H1 (cell line): ENCODE data around the gene MAPK1. TPM values are rescaled to one million over a fixed set of nuclear protein-coding genes. Genes with fewer than 3 reads are reported as not detected.

Experiments
- CTCF ChIA-PET: fragments of 300-600 bp; sonication (Branson Sonifier 250); formaldehyde crosslinking; loops from one replicate; lab custom pipeline; 2021; ENCODE audit not compliant: partially characterized antibody; lab: Charles Lee
- POLR2A ChIA-PET: fragments of 300-600 bp; sonication (Branson Sonifier 250); formaldehyde crosslinking; loops from one replicate; lab custom pipeline; 2021; ENCODE audit warnings: inconsistent platforms; ENCODE audit not compliant: partially characterized antibody; lab: Charles Lee
- DNase-seq, 2 experiments: peaks; one replicate each; pipeline versions ENCODE4 v3.0.0 to v3.0.0-alpha.2; 2010 to 2022; ENCODE audit warnings: low spot score in 2 of 2, low read depth in 1 of 2, mixed read lengths in 1 of 2
- FAIRE-seq: peaks from 2 replicates; lab custom pipeline; 2011; peaks lifted over from hg19 to GRCh38; lab: Jason Lieb, UNC
- H2AFZ ChIP-seq: 2 replicates; pipeline ENCODE4 v1.8.1; 2012; ENCODE audit warnings: low read length, inconsistent platforms
- H2AK5ac ChIP-seq: 2 replicates; pipeline ENCODE4 v1.6.1; 2013; ENCODE audit warnings: low read depth, low read length
- H2BK120ac ChIP-seq: replicated peaks from 2 replicates; pipeline ENCODE3; 2013; ENCODE audit warnings: low read depth, low read length, inconsistent platforms
- H2BK12ac ChIP-seq: 2 replicates; pipeline ENCODE4 v1.6.1; 2013; ENCODE audit warnings: low read depth, low read length
- H2BK15ac ChIP-seq: 2 replicates; pipeline ENCODE4 v1.6.1; 2013; ENCODE audit warnings: low read length
- H2BK20ac ChIP-seq: 2 replicates; pipeline ENCODE4 v1.6.1; 2013; ENCODE audit warnings: low read length
- H2BK5ac ChIP-seq: 2 replicates; pipeline ENCODE4 v1.6.1; 2013; ENCODE audit warnings: low read depth, low read length
- H3K14ac ChIP-seq: 2 replicates; pipeline ENCODE4 v1.6.1; 2013; ENCODE audit warnings: inconsistent platforms; ENCODE audit not compliant: insufficient read length
- H3K18ac ChIP-seq: 2 replicates; pipeline ENCODE4 v1.6.1; 2013; ENCODE audit warnings: low read length; ENCODE audit errors: extremely low read depth
- H3K23ac ChIP-seq: 2 replicates; pipeline ENCODE4 v1.6.1; 2013; ENCODE audit warnings: inconsistent platforms; ENCODE audit not compliant: insufficient read length
- H3K23me2 ChIP-seq: 2 replicates; pipeline ENCODE4 v1.6.1; 2013; ENCODE audit warnings: low read depth, low read length
- H3K27ac ChIP-seq: 2 replicates; pipeline ENCODE4 v1.6.1; 2011; ENCODE audit warnings: low read depth, low read length, inconsistent platforms
- H3K27me3 ChIP-seq, 4 experiments: replicated peaks in 1 of 4; 1 replicate in 1 of 4; 2 replicates in 3 of 4; pipeline versions ENCODE4 v1.6.1 to v1.8.1; 2011 to 2013; ENCODE audit warnings: low read length in 3 of 4, mild to moderate bottlenecking in 3 of 4, inconsistent platforms in 2 of 4, mixed read lengths in 2 of 4, moderate library complexity in 1 of 4; ENCODE audit not compliant: control insufficient read depth in 3 of 4, insufficient read depth in 3 of 4; ENCODE audit errors: extremely low read depth in 1 of 4
- H3K36me3 ChIP-seq, 4 experiments: 2 replicates each; pipeline versions ENCODE4 v1.6.1 to v1.8.1; 2011 to 2013; ENCODE audit warnings: mild to moderate bottlenecking in 4 of 4, low read length in 3 of 4, moderate library complexity in 2 of 4, control low read depth in 1 of 4, inconsistent platforms in 1 of 4; ENCODE audit not compliant: insufficient read depth in 4 of 4, control insufficient read depth in 2 of 4
- H3K4ac ChIP-seq: replicated peaks from 2 replicates; pipeline ENCODE3; 2013; ENCODE audit warnings: low read length, low read depth, mixed read lengths, inconsistent platforms; ENCODE audit not compliant: insufficient read length
- H3K4me1 ChIP-seq, 4 experiments: replicated peaks in 1 of 4; 1 replicate in 1 of 4; 2 replicates in 3 of 4; pipeline versions ENCODE4 v1.6.1 to v1.8.1; 2011 to 2013; ENCODE audit warnings: low read length in 3 of 4, inconsistent platforms in 2 of 4, mixed read lengths in 1 of 4; ENCODE audit not compliant: insufficient read depth in 4 of 4, control insufficient read depth in 3 of 4
- H3K4me2 ChIP-seq, 2 experiments: 2 replicates each; pipeline versions ENCODE4 v1.6.1 to v1.8.1; 2011 to 2013; ENCODE audit warnings: low read depth in 2 of 2, low read length in 2 of 2, control low read depth in 1 of 2, inconsistent platforms in 1 of 2, mild to moderate bottlenecking in 1 of 2; ENCODE audit not compliant: insufficient read depth in 1 of 2
- H3K4me3 ChIP-seq, 4 experiments: fragments of 200-600, 300-600 bp in 1 of 4; sonication (generic), shearing (Covaris generic), sonication (Bioruptor Twin) in 1 of 4; 2 replicates each; pipeline versions ENCODE4 v1.5.1 to v1.8.1; 2011 to 2016; ENCODE audit warnings: low read length in 4 of 4, low read depth in 3 of 4, control low read depth in 2 of 4, inconsistent platforms in 2 of 4, mild to moderate bottlenecking in 2 of 4, mixed read lengths in 1 of 4, moderate library complexity in 1 of 4; ENCODE audit not compliant: insufficient read depth in 2 of 4; ENCODE audit errors: extremely low read depth in 1 of 4
- H3K56ac ChIP-seq: replicated peaks from 2 replicates; pipeline ENCODE3; 2013; ENCODE audit warnings: low read depth, mild to moderate bottlenecking, mixed read lengths, low read length, inconsistent platforms; ENCODE audit not compliant: insufficient read length
- H3K79me1 ChIP-seq: 2 replicates; pipeline ENCODE4 v1.6.1; 2013; ENCODE audit warnings: low read depth, low read length, control low read depth
- H3K79me2 ChIP-seq, 2 experiments: 2 replicates each; pipeline versions ENCODE4 v1.6.1 to v1.8.1; 2012 to 2013; ENCODE audit warnings: low read length in 2 of 2, mild to moderate bottlenecking in 2 of 2, inconsistent platforms in 1 of 2; ENCODE audit not compliant: insufficient read depth in 2 of 2, control insufficient read depth in 1 of 2
- H3K9ac ChIP-seq, 4 experiments: replicated peaks in 1 of 4; 1 replicate in 1 of 4; 2 replicates in 3 of 4; pipeline versions ENCODE4 v1.6.1 to v1.8.1; 2011 to 2013; ENCODE audit warnings: low read depth in 3 of 4, low read length in 3 of 4, control low read depth in 2 of 4, mild to moderate bottlenecking in 2 of 4, moderate library complexity in 2 of 4, inconsistent platforms in 1 of 4; ENCODE audit errors: extremely low read depth in 1 of 4
- H3K9me3 ChIP-seq, 2 experiments: 2 replicates each; pipeline versions ENCODE4 v1.6.1 to v1.8.1; 2012 to 2013; ENCODE audit warnings: mild to moderate bottlenecking in 2 of 2, moderate library complexity in 2 of 2, control low read depth in 1 of 2, inconsistent platforms in 1 of 2, low read depth in 1 of 2, low read length in 1 of 2, mixed read lengths in 1 of 2; ENCODE audit not compliant: insufficient read depth in 2 of 2
- H4K20me1 ChIP-seq, 2 experiments: replicated peaks in 1 of 2; 2 replicates each; pipeline versions ENCODE3 to v1.8.1; 2011 to 2013; ENCODE audit warnings: inconsistent platforms in 2 of 2, low read length in 2 of 2, mild to moderate bottlenecking in 1 of 2; ENCODE audit not compliant: insufficient read depth in 2 of 2, control insufficient read depth in 1 of 2
- H4K5ac ChIP-seq: 2 replicates; pipeline ENCODE4 v1.6.1; 2013; ENCODE audit warnings: low read length, low read depth, mixed read lengths, inconsistent platforms; ENCODE audit not compliant: insufficient read length
- H4K8ac ChIP-seq: 2 replicates; pipeline ENCODE4 v1.8.0; 2013; ENCODE audit warnings: mild to moderate bottlenecking, moderate library complexity, low read length, inconsistent platforms; ENCODE audit not compliant: insufficient read depth; ENCODE audit errors: extremely low read depth
- H4K91ac ChIP-seq: replicated peaks from 2 replicates; pipeline ENCODE3; 2013; ENCODE audit warnings: low read length, mixed read lengths, inconsistent platforms; ENCODE audit not compliant: insufficient read length
- CBX5 ChIP-seq: fragments of 300-800, 300-1000 bp; sonication (generic); IDR thresholded peaks from 2 replicates; pipeline ENCODE4 v1.7.1; 2016; ENCODE audit warnings: antibody characterized with exemption, low read length, low read depth
- CHD1 ChIP-seq: IDR thresholded peaks from 2 replicates; pipeline ENCODE4 v1.6.1; 2012; ENCODE audit warnings: low read depth, low read length, improper control_type of control experiment
- CHD2 ChIP-seq: IDR thresholded peaks from 2 replicates; pipeline ENCODE4 v1.6.1; 2012; ENCODE audit warnings: low read length, improper control_type of control experiment
- EZH2 ChIP-seq: fragments of 200-600 bp; sonication (generic); IDR thresholded peaks from 2 replicates; pipeline ENCODE4 v1.7.1; 2012; ENCODE audit warnings: low read depth, mild to moderate bottlenecking, moderate library complexity, low read length, inconsistent platforms; ENCODE audit not compliant: severe bottlenecking
- FOSL1 ChIP-seq: IDR thresholded peaks from 2 replicates; pipeline ENCODE4 v1.6.1; 2011; ENCODE audit warnings: mild to moderate bottlenecking, low read depth, low read length, moderate library complexity; ENCODE audit not compliant: insufficient read depth
- MAFK ChIP-seq: IDR thresholded peaks from 2 replicates; pipeline ENCODE4 v1.6.1; 2012; ENCODE audit warnings: low read depth, mild to moderate bottlenecking, improper control_type of control experiment, low read length
- POU5F1 ChIP-seq: IDR thresholded peaks from 2 replicates; pipeline ENCODE4 v1.6.1; 2011; ENCODE audit warnings: low read depth, mild to moderate bottlenecking, low read length, moderate library complexity
- RBBP5 ChIP-seq: IDR thresholded peaks from 2 replicates; pipeline ENCODE4 v1.7.1; 2012; ENCODE audit warnings: low read depth, mild to moderate bottlenecking, inconsistent platforms, low read length, moderate library complexity, borderline replicate concordance
- TCF12 ChIP-seq: IDR thresholded peaks from 2 replicates; pipeline ENCODE4 v1.6.1; 2011; ENCODE audit warnings: low read depth, mild to moderate bottlenecking, low read length
- TEAD4 ChIP-seq: IDR thresholded peaks from 2 replicates; pipeline ENCODE4 v1.6.1; 2012; ENCODE audit warnings: low read depth, low read length, inconsistent platforms, mixed read lengths
- YY1 ChIP-seq: IDR thresholded peaks from 2 replicates; pipeline ENCODE4 v1.6.1; 2011; ENCODE audit warnings: low read depth, mild to moderate bottlenecking, low read length
- WGBS, 2 experiments: shearing (Covaris generic) in 1 of 2; methylation state at CpG; one replicate each; pipeline versions ENCODE4 v1.1.6 to v1.1.7; 2013 to 2015; ENCODE audit warnings: low lambda C conversion rate in 2 of 2, mixed read lengths in 2 of 2, inconsistent platforms in 1 of 2, low coverage in 1 of 2, missing lambda C conversion rate in 1 of 2; ENCODE audit not compliant: insufficient replicate concordance in 2 of 2, insufficient coverage in 1 of 2, insufficient read length in 1 of 2; ENCODE audit errors: extremely low coverage in 1 of 2, missing lambda C conversion rate in 1 of 2; 5-methylcytosine and 5-hydroxymethylcytosine counted together
- polyA plus RNA-seq, 7 experiments: library from polyadenylated mRNA; depleted of rRNA in 3 of 7; stranded (reverse) in 5 of 7; unstranded in 2 of 7; fragments of >200 nt in 5 of 7; fragments of 200-250 nt in 2 of 7; gene quantifications; 1 replicate in 5 of 7; 2 replicates in 1 of 7; 4 replicates in 1 of 7; pipeline versions ENCODE4 v1.2.1 to v1.2.3, GENCODE V29; 2011 to 2013; ENCODE audit warnings: missing spikeins in 2 of 7, mixed read lengths in 2 of 7
- total RNA-seq: library from RNA; stranded (reverse); fragmentation: NEBNext Ultra II Directional; extraction: Animal tissue kit (Norgen Biotek cat#: 25700); gene quantifications from 2 replicates; pipeline ENCODE4 v1.2.1, GENCODE V29; 2021
- TF ChIP-seq, protein P1 (sequence below), 3 experiments: IDR thresholded peaks; 1 replicate in 2 of 3; 2 replicates in 1 of 3; pipeline versions ENCODE4 v1.5.1 to v1.6.1; 2011; ENCODE audit warnings: low read length in 3 of 3, mild to moderate bottlenecking in 3 of 3, inconsistent platforms in 2 of 3, low read depth in 1 of 3, moderate library complexity in 1 of 3; ENCODE audit not compliant: insufficient read depth in 1 of 3; ENCODE audit errors: control extremely low read depth in 1 of 3

The MAPK1 gene
- total and polyA plus RNA-seq, 2 of the 8 experiments (the other 6 are each of a cell fraction or from before 2014, with no cell fraction given): 28.1 to 101 TPM

DNA sequence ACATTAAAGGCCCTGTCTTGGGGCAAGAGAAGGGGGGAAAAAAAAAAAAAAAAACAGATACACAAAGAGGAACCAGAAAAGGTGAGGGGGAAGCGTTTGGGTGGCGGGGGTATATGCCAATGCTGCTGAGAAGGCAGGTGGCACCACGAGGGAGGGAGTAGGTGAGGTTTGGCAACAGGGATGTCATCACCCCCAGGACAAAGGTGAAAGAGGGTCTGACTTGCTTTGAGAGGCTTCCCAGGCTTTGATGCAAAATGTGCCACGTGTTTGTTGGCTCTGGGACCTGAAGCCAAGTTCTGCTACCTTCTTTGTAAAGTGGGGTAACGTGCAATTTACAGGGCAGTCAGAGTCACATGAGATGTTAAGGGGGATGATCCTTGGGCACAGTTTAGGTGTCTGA, 135.9 kb downstream of the MAPK1 start:
- Histone ChIP-seq H2BK20ac (no peak overlapping the region), H3K23ac (no peak overlapping the region), H3K79me1 (no peaks in the 10 kb centered on the region), H4K20me1 (peaks cover 7 to 10% of the 10 kb centered on the region in 2 experiments), H3K14ac (no peak overlapping the region), H3K4me1 (peaks cover under 1 to 7% (median 3%) of the 10 kb centered on the region in 4 experiments; a peak in 6 of 7 replicates), H3K56ac (no peak overlapping the region), H3K4me2 (no peak overlapping the region), H2BK15ac (no peak overlapping the region), H4K8ac (no peak overlapping the region), H3K9me3 (no peaks in the 10 kb centered on the region), H3K23me2 (peaks cover 7% of the 10 kb centered on the region; the same call in 1 of the 2 replicates), H3K79me2 (no peaks in the 10 kb centered on the region), H3K9ac (no peak overlapping the region), H2BK5ac (peak overlapping the region; percentile 39; the same call in 1 of the 2 replicates), H2AFZ (no peak overlapping the region), H3K36me3 (no peaks in the 10 kb centered on the region), H2AK5ac (no peak overlapping the region), H2BK120ac (no peak overlapping the region), H3K27me3 (0 out of 7 replicates have a peak, but pooled peaks cover 0 to 2% (median under 1%) of the 10 kb centered on the region in 4 experiments), H3K27ac (no peak overlapping the region), H3K4me3 (no peak overlapping the region), H3K4ac (no peak overlapping the region), H2BK12ac (0 out of 2 replicates have a peak overlapping the region, but pooled peaks have one; percentile 33), H3K18ac (no peak overlapping the region), H4K91ac (no peak overlapping the region), H4K5ac (no peak overlapping the region)
- ChIA-PET CTCF (no interaction called here), POLR2A (no interaction called here)
- DNase-seq (no peak), FAIRE-seq (no peak)
- 86% methylated on average over 5 of the region's 5 CpGs; no CpG with 5 or more reads in 1 of the 2 experiments for WGBS, 2 experiments
- TF ChIP-seq CBX5: no peak
- TF ChIP-seq, protein P1, sequence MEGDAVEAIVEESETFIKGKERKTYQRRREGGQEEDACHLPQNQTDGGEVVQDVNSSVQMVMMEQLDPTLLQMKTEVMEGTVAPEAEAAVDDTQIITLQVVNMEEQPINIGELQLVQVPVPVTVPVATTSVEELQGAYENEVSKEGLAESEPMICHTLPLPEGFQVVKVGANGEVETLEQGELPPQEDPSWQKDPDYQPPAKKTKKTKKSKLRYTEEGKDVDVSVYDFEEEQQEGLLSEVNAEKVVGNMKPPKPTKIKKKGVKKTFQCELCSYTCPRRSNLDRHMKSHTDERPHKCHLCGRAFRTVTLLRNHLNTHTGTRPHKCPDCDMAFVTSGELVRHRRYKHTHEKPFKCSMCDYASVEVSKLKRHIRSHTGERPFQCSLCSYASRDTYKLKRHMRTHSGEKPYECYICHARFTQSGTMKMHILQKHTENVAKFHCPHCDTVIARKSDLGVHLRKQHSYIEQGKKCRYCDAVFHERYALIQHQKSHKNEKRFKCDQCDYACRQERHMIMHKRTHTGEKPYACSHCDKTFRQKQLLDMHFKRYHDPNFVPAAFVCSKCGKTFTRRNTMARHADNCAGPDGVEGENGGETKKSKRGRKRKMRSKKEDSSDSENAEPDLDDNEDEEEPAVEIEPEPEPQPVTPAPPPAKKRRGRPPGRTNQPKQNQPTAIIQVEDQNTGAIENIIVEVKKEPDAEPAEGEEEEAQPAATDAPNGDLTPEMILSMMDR (IDR thresholded peaks at IDR 0.05; ENCODE audit: control extremely low read depth in 1 of 3, insufficient read depth in 1 of 3, low read depth in 1 of 3, low read length in 3 of 3): no peak
- TF ChIP-seq MAFK: no peak
- no peak for TF ChIP-seq FOSL1
- TF ChIP-seq CHD1: no peak
- no peak for TF ChIP-seq EZH2
- TF ChIP-seq TEAD4: no peak
- TF ChIP-seq POU5F1: no peak
- TF ChIP-seq YY1: no peak
- no peak for TF ChIP-seq TCF12
- no peak for TF ChIP-seq CHD2
- TF ChIP-seq RBBP5: no peak
